ENCODE results near the gene PCGF3. TPM values are rescaled to one million over a fixed set of nuclear protein-coding genes. Genes with fewer than 3 reads are reported as not detected.

Gene PCGF3
- total and polyA plus RNA-seq, 10 of the 15 experiments (the other 5 are each of a cell fraction or from before 2014, with no cell fraction given): 2.2 to 43.8 (median 15.9) TPM

- H3K9ac ChIP-seq (ENCODE audit: control insufficient read depth, insufficient read depth, low read length): no peak overlapping the region
- SMC1A ChIA-PET (ENCODE audit: uncharacterized antibody, unreplicated experiment): no interaction called here
- 97% methylated on average over 26 of the region's 61 CpGs for WGBS (ENCODE audit: insufficient coverage, insufficient replicate concordance, low lambda C conversion rate, missing lambda C conversion rate)
- POLR2A ChIA-PET: no interaction called here
- TF ChIP-seq TCF3 (IDR thresholded peaks at IDR 0.05; ENCODE audit: borderline replicate concordance, insufficient read depth, low read depth, low read length): 0 out of 2 replicates have a peak, but pooled peaks have one; percentile 50
- no peak for TF ChIP-seq ESRRA (IDR thresholded peaks at IDR 0.05; ENCODE audit: low read length)
- intact Hi-C loops (cut with micrococcal nuclease; ENCODE audit: unreplicated experiment): no loop called here
- BruUV-seq (replicated peaks): no TSS peak
- no peak overlapping the region for H3K4me3 ChIP-seq
- H3K4me1 ChIP-seq (ENCODE audit: control insufficient read depth, insufficient read depth, low read length): no peaks in the 10 kb centered on the region
- CTCF ChIA-PET: no interaction called here
- no peaks in the 10 kb centered on the region; the same call in none of the 2 replicates for H3K79me2 ChIP-seq (ENCODE audit: control insufficient read depth, insufficient read depth, low read length)
- no peak for DNase-seq (ENCODE audit: low read depth, low spot score)
- peaks cover 2 to 11% of the 10 kb centered on the region in 2 experiments; a peak in 2 of 4 replicates for H3K36me3 ChIP-seq (ENCODE audit: control insufficient read depth in 2 of 2, insufficient read depth in 2 of 2, low read length in 1 of 2)
- no peak overlapping the region for H3K27ac ChIP-seq (ENCODE audit: control insufficient read depth, insufficient read depth)
- in situ Hi-C loops (cut with MboI): no loop called here
- H3K9me3 ChIP-seq (replicated peaks; ENCODE audit: control insufficient read depth, insufficient read depth, low read length): no peaks in the 10 kb centered on the region; the same call in 2 of the 3 replicates
- no peaks in the 10 kb centered on the region for H3K27me3 ChIP-seq (replicated peaks in 1 of 2; ENCODE audit: control insufficient read depth in 2 of 2, insufficient read depth in 2 of 2, low read length in 1 of 2)
- no peak overlapping the region for H3K4me2 ChIP-seq (ENCODE audit: control insufficient read depth, insufficient read depth)
- no peak for ATAC-seq
- no peak for FAIRE-seq
- no peak overlapping the region for H2AFZ ChIP-seq (ENCODE audit: control insufficient read depth, low read depth, low read length)
- peaks cover 2% of the 10 kb centered on the region; the same call in 1 of the 2 replicates for H4K20me1 ChIP-seq (ENCODE audit: control insufficient read depth, insufficient read depth)
- RAD21 ChIA-PET (ENCODE audit: unreplicated experiment): no interaction called here
These were observed 17.3 kb downstream of the PCGF3 start for GRCh38 chr4:722851-723360.

- Histone ChIP-seq H3K36me3 (ENCODE audit: control insufficient read depth in 2 of 2, insufficient read depth in 2 of 2, low read length in 1 of 2) (peaks cover 2 to 11% of the 10 kb centered on the region in 2 experiments; a peak in 2 of 4 replicates), H2AFZ (ENCODE audit: control insufficient read depth, low read depth, low read length) (no peak overlapping the region), H3K4me3 (no peak overlapping the region), H3K27ac (ENCODE audit: control insufficient read depth, insufficient read depth) (no peak overlapping the region), H3K79me2 (ENCODE audit: control insufficient read depth, insufficient read depth, low read length) (no peaks in the 10 kb centered on the region; the same call in none of the 2 replicates), H3K9me3 (replicated peaks; ENCODE audit: control insufficient read depth, insufficient read depth, low read length) (no peaks in the 10 kb centered on the region; the same call in 2 of the 3 replicates), H3K27me3 (replicated peaks in 1 of 2; ENCODE audit: control insufficient read depth in 2 of 2, insufficient read depth in 2 of 2, low read length in 1 of 2) (no peaks in the 10 kb centered on the region), H3K4me2 (ENCODE audit: control insufficient read depth, insufficient read depth) (no peak overlapping the region), H3K4me1 (ENCODE audit: control insufficient read depth, insufficient read depth, low read length) (no peaks in the 10 kb centered on the region), H4K20me1 (ENCODE audit: control insufficient read depth, insufficient read depth) (peaks cover 2% of the 10 kb centered on the region; the same call in 1 of the 2 replicates), H3K9ac (ENCODE audit: control insufficient read depth, insufficient read depth, low read length) (no peak overlapping the region)
- ATAC-seq (no peak), FAIRE-seq (no peak), DNase-seq (ENCODE audit: low read depth, low spot score) (no peak)
- TF ChIP-seq GABPA (IDR thresholded peaks at IDR 0.05; ENCODE audit: low read depth): no peak
- no peak for TF ChIP-seq NR2C2 (IDR thresholded peaks at IDR 0.05; ENCODE audit: borderline replicate concordance, control insufficient read depth, insufficient read length, low read depth)
- 0 out of 2 replicates have a peak, but pooled peaks have one; percentile 5 for TF ChIP-seq POLR2A (IDR thresholded peaks at IDR 0.05; ENCODE audit: low read depth, low read length)
- in situ Hi-C loops (cut with MboI) (no loop called here), intact Hi-C loops (cut with micrococcal nuclease; ENCODE audit: unreplicated experiment) (no loop called here)
- POLR2A ChIA-PET: no interaction called here
- BruUV-seq (replicated peaks): no TSS peak
- RAD21 ChIA-PET (ENCODE audit: unreplicated experiment): no interaction called here
- CTCF ChIA-PET: no interaction called here
- SMC1A ChIA-PET (ENCODE audit: uncharacterized antibody, unreplicated experiment): no interaction called here
- WGBS (ENCODE audit: insufficient coverage, insufficient replicate concordance, low lambda C conversion rate, missing lambda C conversion rate): 98% methylated on average over 28 of the region's 28 CpGs
These were observed 18.3 kb downstream of the PCGF3 start for GRCh38 chr4:723751-724530.

All from GM12878 (cell line).